HEK293T (cell line): Measurements from ENCODE around the gene SELENOS.

Experiments
- CTCF ChIA-PET: fragments of 350-600 bp; formaldehyde crosslinking; extraction: SDS; loops from one replicate; lab custom pipeline; 2021; ENCODE audit warnings: antibody characterized with exemption, inconsistent platforms; lab: Yijun Ruan, JAX
- POLR2A ChIA-PET: fragments of 350-600 bp; formaldehyde crosslinking; extraction: SDS; loops from one replicate; lab custom pipeline; 2020; ENCODE audit warnings: antibody characterized with exemption, inconsistent platforms; lab: Yijun Ruan, JAX
- DNase-seq: peaks from one replicate; pipeline ENCODE4 v3.0.0; 2012; ENCODE audit warnings: mixed read lengths; ENCODE audit errors: extremely low spot score
- ARNT ChIP-seq: fragments of 450-650 bp; IDR thresholded peaks from 2 replicates; pipeline ENCODE4 v1.6.1; 2017; ENCODE audit warnings: mild to moderate bottlenecking
- BHLHE40 ChIP-seq: fragments of 450-650 bp; IDR thresholded peaks from 2 replicates; pipeline ENCODE4 v1.6.1; 2016; ENCODE audit warnings: mild to moderate bottlenecking, moderate library complexity, borderline replicate concordance
- CTBP1 ChIP-seq: fragments of 450-650 bp; IDR thresholded peaks from 2 replicates; pipeline ENCODE4 v1.6.1; 2016; ENCODE audit warnings: borderline replicate concordance
- ELF4 ChIP-seq: fragments of 450-650 bp; IDR thresholded peaks from 2 replicates; pipeline ENCODE4 v1.6.1; 2017; ENCODE audit warnings: antibody characterized with exemption
- FOXA1 ChIP-seq: fragments of 450-650 bp; IDR thresholded peaks from 2 replicates; pipeline ENCODE4 v1.6.1; 2016; ENCODE audit warnings: mild to moderate bottlenecking
- FOXK2 ChIP-seq: fragments of 450-650 bp; IDR thresholded peaks from 2 replicates; pipeline ENCODE4 v1.6.1; 2016; ENCODE audit warnings: mild to moderate bottlenecking
- FOXM1 ChIP-seq: fragments of 450-650 bp; IDR thresholded peaks from 2 replicates; pipeline ENCODE4 v1.6.1; 2017; ENCODE audit warnings: mild to moderate bottlenecking, borderline replicate concordance
- HDGF ChIP-seq: fragments of 450-650 bp; IDR thresholded peaks from 2 replicates; pipeline ENCODE4 v1.6.1; 2017; ENCODE audit warnings: antibody characterized with exemption, borderline replicate concordance
- L3MBTL2 ChIP-seq: fragments of 450-650 bp; conservative IDR thresholded peaks from 2 replicates; pipeline ENCODE4 v1.6.1; 2016; ENCODE audit warnings: mild to moderate bottlenecking
- LEF1 ChIP-seq: fragments of 450-650 bp; IDR thresholded peaks from 2 replicates; pipeline ENCODE4 v1.6.1; 2017; ENCODE audit warnings: mild to moderate bottlenecking, borderline replicate concordance
- NFRKB ChIP-seq: fragments of 450-650 bp; IDR thresholded peaks from 2 replicates; pipeline ENCODE4 v1.6.1; 2016; ENCODE audit warnings: mild to moderate bottlenecking, moderate library complexity
- SP1 ChIP-seq: fragments of 450-650 bp; IDR thresholded peaks from 2 replicates; pipeline ENCODE4 v1.6.1; 2017
- SUZ12 ChIP-seq: fragments of 450-650 bp; IDR thresholded peaks from 2 replicates; pipeline ENCODE4 v1.6.1; 2016; ENCODE audit warnings: mild to moderate bottlenecking
- TARDBP ChIP-seq: fragments of 450-650 bp; IDR thresholded peaks from 2 replicates; pipeline ENCODE4 v1.6.1; 2016
- ZNF384 ChIP-seq: fragments of 450-650 bp; IDR thresholded peaks from 2 replicates; pipeline ENCODE4 v1.6.1; 2016
- TF ChIP-seq, protein P1 (sequence below): fragments of 450-650 bp; IDR thresholded peaks from 2 replicates; pipeline ENCODE4 v1.6.1; 2016

The SELENOS gene

DNA sequence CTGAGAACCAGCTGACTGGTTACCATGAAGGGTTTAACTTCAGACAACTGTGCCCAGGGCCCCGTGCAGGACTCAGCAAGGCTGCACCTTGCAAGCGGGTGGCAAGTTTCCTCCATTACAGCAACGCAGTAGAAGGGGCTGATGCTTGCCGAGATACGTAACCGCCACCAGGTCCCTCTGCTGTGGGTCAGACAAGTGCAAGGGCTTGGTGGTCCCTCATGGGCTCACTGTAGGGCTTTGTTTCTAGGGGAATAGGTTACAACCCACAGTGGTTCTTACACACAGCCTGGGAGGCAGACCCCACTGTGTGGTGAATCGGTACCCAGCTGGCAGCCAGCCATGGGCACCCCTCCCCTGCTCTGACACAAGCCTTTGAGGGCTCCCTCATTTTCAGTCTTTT lies 33.2 kb upstream of the SELENOS start:
- TF ChIP-seq TARDBP (no peak), CTBP1 (no peak), SUZ12 (no peak), FOXA1 (no peak), BHLHE40 (no peak)
- ChIA-PET POLR2A (no interaction called here), CTCF (no interaction called here)
- no peak for DNase-seq

DNA sequence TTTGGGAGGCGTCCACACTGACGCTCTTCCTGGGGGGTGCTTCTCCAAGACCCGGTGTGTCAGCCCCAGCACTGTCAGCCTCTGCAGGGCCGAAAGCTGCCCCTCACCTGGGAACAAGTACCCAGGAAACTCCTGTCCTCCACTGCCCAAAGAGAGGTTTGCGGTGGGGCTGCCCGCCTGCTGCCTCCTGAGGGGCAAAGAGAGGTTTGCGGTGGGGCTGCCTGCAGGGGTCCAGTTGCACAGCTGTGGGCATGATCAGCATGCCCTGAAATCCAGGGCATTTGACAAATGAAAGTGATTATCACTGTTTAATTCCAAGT lies 32.8 kb upstream of the SELENOS start:
- ChIA-PET POLR2A (no interaction called here), CTCF (no interaction called here)
- TF ChIP-seq ZNF384 (no peak), FOXA1 (no peak), NFRKB (no peak), LEF1 (no peak), SUZ12 (no peak), TARDBP (no peak), HDGF (no peak), CTBP1 (no peak), L3MBTL2 (no peak), FOXM1 (no peak)
- TF ChIP-seq, protein P1, sequence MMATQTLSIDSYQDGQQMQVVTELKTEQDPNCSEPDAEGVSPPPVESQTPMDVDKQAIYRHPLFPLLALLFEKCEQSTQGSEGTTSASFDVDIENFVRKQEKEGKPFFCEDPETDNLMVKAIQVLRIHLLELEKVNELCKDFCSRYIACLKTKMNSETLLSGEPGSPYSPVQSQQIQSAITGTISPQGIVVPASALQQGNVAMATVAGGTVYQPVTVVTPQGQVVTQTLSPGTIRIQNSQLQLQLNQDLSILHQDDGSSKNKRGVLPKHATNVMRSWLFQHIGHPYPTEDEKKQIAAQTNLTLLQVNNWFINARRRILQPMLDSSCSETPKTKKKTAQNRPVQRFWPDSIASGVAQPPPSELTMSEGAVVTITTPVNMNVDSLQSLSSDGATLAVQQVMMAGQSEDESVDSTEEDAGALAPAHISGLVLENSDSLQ = no peak
- DNase-seq = no peak

DNA sequence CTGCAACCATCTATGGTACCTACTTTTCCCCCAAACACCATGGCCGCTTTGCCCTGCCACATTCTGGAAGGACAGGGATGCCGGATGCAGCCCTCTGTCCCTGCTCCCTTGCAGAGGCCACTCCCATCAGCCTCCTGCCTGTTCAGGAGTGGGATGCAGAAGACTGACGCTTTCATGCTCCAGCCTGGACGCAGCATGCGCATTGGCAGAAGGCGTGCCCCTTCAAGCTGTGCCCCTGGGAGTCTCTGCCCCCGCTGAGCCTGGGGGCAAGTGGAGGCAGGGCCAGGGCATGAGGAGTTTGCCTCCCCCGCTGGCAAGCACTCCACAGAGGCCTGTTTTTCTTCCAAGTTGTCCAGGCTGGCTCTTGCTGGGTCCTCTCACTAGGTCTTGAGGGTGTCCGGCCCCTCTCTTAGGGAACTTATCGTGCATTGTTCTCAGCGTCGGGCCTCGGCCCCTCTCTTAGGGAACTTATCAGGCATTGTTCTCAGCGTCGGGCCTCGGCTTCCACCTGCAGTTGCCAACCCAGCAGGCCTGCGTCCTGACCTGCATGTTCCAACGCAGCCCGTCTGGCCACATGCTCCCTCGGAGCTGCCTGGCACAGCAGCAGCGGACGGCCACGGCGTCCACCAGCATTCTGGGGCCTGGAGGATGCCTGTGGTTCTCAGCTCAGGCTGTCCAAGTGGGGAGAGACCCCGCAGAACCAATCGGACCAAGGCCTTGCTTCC lies 32.3 kb upstream of the SELENOS start:
- no peak for TF ChIP-seq ARNT
- TF ChIP-seq CTBP1 = no peak
- TF ChIP-seq, protein P1 = no peak
- no peak for TF ChIP-seq BHLHE40
- TF ChIP-seq FOXA1 = no peak
- TF ChIP-seq FOXK2 = no peak
- TF ChIP-seq TARDBP = no peak
- TF ChIP-seq SP1 = no peak
- no peak for TF ChIP-seq SUZ12
- no peak for TF ChIP-seq ZNF384
- TF ChIP-seq NFRKB = no peak
- no peak for TF ChIP-seq L3MBTL2
- TF ChIP-seq FOXM1 = no peak
- no peak for TF ChIP-seq ELF4
- TF ChIP-seq LEF1 = no peak
- TF ChIP-seq HDGF = no peak
- ChIA-PET CTCF (interaction anchor here (1.2 kb wide), 1 partner anchor 21 kb away, joined by 3 read pairs; no protein-coding TSS in a partner anchor), POLR2A (no interaction called here)
- no peak for DNase-seq

DNA sequence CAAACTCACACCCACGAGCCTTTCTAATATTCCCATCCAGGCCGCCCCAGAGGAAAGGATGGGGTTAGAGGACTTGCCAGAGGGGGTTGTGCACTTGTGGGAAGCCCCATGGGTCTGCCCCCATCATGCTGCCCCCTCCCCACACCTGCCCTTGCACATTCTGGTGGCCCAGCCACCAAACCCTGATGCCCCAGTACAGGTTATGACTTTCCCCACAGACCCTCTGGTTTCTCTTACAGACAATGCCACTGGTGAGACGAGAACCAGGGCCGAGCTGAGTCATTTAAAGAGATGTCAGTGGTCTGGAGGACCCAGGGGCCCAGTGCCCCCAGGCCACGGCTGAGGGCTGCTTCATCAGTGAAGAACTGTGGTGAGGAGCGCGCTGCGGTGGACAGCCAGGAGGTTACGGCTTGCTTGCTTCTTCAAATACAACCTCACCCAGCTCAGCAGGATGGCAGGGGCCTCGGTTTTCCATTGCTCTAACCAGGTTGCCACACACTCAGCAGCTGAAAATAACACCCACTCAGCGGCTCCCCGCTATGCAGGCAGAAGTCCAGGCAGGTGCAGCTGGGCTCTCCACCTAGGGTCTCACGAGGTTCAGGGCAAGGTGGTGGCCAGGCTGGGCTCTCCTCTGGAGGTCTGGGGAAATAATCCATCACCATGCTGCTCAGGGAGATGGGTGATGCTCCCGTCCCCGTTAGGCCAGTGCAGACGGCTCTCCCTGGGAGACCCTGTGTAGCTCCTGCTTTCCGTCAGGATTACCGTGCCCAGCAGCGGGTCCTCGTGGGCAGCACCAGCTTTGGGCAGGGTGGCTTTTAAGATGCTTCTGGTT lies 31.5 kb upstream of the SELENOS start:
- ChIA-PET CTCF (interaction anchor here (1.2 kb wide), 1 partner anchor 20 kb away, joined by 3 read pairs; no protein-coding TSS in a partner anchor), POLR2A (no interaction called here)
- no peak for TF ChIP-seq SP1
- no peak for DNase-seq

DNA sequence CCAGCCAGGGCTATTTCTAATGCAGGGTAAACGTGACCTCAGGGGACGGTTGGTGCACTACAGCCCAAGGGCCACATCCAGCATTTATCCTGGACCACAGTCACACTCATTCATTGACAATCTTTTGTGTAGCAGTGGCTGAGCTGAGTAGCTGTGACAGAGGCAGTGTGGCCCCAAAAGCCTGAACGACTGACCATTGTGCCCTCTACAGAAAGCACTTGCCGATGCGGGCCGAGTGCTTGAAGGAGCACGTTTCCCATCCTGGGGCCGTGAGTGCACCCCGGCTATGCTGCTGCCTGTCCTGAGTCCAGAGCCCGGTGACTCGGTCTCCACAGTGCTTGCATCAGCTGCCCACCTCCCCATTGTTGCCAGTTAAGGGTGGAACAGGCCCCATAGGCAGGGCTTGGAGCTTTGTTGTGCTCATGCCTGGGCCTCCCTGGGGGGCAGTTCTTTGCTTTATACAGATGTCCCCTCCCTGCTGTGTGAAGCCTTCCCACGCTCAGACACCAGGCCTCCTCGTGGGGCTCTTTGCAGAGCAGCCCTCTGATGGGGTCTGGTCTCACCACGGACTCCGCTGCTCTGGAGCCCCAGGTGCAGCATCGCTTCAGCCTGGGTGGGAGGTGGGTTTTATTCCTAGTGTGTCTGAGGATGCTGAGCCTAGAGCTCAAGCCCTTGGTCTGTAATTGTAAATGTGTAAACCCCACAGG lies 30.8 kb upstream of the SELENOS start:
- POLR2A ChIA-PET = no interaction called here
- DNase-seq = no peak
- CTCF ChIA-PET = interaction anchor here (1.2 kb wide), 1 partner anchor 19 kb away, joined by 3 read pairs; no protein-coding TSS in a partner anchor
- TF ChIP-seq FOXM1 = no peak
- no peak for TF ChIP-seq FOXA1
- no peak for TF ChIP-seq ELF4
- no peak for TF ChIP-seq TARDBP
- no peak for TF ChIP-seq HDGF
- TF ChIP-seq NFRKB = no peak
- TF ChIP-seq SP1 = no peak
- TF ChIP-seq FOXK2 = no peak
- no peak for TF ChIP-seq CTBP1
- no peak for TF ChIP-seq L3MBTL2
- no peak for TF ChIP-seq SUZ12
- TF ChIP-seq LEF1 = no peak
- no peak for TF ChIP-seq ZNF384
- TF ChIP-seq BHLHE40 = no peak
- TF ChIP-seq ARNT = no peak
- TF ChIP-seq, protein P1 = no peak
